T-helper 9 cell (primary cell): ENCODE results near the gene CEBPZOS.

Experiments
- DNase-seq: peaks from one replicate; pipeline ENCODE4 v3.0.0-alpha.2; 2020
- total RNA-seq, 2 donors: gene quantifications; one replicate each; lab custom pipeline; 2026; lab: John Stamatoyannopoulos, UW

The CEBPZOS gene
- total RNA-seq: 21.0 to 23.6 reads per million in 2 donors

DNA sequence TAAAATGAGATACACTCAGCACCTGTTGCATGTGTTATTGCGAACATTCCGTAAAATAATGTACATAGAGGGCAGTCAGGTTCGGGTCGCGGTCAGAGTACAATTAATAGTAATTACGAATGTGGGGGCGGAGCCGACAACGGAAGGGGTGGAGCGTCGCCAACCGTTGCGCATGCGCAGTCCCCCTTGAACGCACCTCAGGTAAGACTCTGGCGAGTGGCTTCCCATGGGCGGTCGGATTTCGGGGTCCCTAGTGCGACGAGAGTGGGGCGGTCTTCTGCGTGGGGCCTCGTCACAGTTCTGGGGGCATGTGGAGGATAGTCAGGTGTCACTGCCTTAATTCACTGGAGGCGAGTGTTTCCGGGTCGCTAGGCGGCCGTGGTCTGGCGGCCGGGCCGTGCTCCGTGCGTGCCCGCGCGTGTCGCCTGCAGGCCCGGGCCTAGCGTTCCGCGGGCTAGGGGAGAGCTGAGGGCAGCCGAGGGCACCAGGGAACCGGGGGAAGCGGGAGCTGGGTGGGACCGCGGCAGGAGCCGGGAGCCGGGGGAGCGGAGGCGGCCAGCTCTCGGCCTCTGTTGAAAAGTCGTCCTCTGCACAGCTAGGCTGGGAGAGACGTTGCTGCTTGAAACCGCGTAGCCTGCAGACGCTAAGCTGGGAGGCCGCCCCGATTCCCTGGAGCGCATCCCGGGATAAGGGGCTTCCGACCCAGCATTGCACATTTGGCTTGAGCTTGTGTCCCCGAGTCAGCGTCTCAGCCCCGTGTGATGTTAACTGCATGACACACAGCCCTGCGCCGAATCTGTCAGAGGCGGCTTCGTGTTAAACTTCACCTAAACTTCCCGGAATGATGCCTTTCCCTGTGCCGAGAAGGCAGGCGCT, at the start of gene CEBPZOS:
CEBPZOS (plus strand) TSS at position 177 of the 876 bp plus-strand sequence. CDS start 3,209 bp downstream, outside the sequence.
- DNase-seq: peak; percentile 91

DNA sequence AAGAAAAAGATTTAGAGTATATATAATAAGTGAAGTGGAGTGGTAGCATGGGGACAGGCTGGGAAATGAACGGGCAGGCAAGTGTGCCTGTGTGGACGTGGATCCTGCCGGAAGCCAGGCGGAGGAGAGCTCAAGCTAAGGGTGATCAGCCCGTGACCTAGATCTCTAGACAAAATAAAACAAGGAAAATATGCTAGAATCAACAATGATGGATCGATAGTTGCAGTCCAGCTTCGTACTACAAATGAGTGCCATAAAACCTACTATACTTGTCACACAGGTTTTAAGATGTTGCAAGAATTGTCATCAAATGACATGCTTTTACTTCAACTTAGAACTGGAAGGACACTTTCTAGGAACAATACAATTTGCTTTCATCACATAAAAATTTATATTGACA, 48.0 kb upstream of the CEBPZOS start:
- no peak for DNase-seq

DNA sequence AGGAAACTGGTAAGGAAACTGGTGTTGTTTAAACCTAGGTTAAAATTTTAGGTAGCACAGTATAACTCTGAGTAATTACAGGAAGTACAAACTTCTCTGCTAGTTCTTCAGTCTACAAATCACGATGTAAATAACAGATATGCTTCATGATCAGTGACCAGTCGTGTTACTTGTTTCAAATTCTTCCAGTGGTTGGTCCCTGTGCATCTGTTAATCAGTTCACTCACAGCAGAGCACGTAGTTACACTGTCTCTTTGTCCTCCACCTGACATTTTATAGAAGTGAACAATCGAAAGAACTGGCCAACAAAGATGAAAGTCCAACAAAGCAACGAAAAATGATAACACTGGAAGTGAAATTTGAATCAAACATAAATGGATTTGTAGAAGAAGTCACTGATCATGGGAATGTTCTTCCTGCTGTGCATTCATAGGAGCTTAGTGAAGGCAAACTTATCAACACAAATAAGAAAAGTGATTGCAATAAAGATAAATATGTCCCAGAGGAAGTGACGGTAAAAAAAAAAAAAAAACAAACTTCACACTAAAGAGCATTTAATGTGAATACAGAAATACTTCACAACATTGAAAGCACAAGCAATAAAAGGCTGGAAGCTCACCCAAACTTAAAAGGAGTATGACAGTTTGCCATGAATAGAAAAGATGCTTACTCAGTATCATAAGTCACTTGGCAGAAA, 46.5 kb upstream of the CEBPZOS start:
- no peak for DNase-seq

DNA sequence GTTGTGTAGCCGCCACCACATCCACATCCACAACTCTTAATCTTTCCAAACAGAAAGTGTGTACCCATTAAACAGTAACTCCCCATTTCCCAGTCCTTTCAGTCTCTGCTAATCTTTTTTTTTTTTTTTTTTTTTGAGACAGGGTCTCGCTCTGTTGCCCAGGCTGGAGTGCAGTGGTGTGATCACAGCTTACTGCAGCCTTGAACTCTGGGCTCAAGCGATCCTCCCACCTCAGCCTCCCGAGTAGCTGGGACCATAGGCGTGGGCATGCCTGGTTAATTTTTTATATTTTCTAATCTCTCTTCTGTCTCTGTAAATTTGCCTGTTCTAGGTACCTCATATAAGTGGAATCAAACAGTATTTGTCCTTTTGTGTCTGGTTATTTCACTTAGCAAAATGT, 43.1 kb upstream of the CEBPZOS start:
- no peak for DNase-seq

DNA sequence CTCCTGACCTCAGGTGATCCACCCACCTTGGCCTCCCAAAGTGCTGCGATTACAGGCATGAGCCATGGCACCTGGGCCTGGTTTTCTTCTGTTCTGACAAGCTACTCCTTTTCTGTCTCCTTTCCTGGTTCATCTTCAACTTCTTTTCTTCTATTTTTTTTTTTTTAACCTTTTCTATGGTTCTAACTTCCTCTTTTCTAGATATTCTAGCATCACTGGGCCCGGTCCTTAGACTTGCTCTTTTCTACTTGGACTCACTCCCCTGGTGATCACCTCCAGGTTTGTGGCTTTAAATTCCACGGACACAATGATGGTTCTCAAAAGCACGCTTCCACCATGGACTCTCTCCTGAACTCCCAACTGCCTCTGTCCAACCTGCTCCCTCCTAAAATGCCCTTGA, 41.5 kb upstream of the CEBPZOS start:
- DNase-seq: no peak

DNA sequence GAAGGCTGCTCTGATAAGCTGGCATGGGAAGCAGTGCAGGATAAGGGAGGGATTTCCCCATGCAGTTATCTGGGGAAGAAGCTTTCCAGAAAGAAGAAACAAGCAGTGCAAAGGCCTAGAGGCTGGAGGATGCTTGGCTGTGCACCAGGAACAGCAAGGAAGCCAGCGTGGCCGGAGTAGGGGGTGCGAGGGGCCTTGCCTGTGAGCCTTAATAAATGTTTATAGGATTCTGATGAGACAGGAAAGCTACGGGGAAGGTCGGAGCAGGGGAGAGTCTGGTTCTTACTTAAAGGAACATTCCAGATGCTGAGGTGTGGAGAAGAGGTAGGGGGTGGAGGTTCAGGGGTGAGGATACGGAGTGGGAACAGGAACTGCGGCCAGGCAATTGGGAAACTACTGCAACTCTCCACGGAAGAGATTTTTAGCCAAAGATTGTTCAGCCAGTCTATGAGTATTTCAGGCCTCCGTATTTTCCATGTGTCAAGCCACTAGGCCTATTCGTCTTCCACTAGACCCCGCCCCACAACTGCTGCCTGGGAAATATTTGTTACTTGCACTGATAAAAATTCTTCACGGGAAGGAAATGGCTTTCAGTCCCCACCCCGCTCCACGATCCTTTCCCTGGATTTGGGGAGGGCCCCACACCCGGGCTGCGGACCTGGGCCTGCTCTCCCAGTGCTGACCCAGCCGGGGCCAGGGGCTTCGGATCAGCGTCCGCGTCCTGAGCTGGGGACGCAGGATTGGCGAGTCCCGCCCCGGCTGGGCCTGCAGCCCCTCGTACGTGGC, 40.0 kb upstream of the CEBPZOS start:
- no peak for DNase-seq

DNA sequence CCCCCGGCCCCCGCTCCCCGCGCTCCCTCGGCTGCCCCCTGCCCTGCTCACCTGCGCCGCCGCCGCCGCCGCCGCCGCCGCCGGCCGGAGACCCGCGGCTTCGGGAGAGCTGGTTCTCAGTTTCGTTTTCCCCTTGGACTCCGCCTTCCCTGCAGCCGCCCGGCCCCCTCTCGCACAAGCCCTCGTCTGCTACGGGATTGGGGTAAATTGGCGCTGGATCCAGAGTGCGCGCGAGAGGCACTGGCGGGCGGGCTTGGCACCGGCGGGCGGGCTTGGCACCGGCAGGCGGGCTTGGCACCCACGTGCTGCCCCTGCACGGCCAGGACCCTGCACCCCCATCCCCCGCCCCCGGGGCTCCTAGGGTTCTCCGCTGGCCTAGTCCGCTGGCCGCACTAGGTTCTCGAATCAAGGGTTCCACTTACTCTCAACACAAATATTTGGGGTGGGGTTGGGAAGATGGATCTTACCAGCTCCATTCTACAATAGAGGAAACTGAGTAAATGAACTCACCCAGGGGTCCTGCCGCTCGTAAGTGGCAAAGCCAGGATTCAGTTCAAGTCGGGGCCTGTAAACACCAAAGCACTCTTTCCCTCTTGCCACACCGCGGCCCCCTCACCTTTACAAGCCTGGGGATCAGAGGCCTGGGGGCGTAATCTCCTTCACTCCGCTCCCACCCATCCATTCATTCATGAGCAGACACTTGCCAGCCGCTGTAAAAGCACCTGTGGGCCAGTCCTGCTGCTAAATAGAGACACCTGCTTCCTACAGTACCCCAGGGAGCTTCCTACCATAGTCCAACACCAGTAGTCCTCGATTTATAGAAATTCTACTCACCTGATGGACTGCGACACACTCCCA, 39.2 kb upstream of the CEBPZOS start, which contains the start of gene EIF2AK2:
EIF2AK2 (minus strand) TSS at position 124 of the 858 bp plus-strand sequence. CDS start 9,174 bp downstream, outside the sequence.
- peak; percentile 82 for DNase-seq

DNA sequence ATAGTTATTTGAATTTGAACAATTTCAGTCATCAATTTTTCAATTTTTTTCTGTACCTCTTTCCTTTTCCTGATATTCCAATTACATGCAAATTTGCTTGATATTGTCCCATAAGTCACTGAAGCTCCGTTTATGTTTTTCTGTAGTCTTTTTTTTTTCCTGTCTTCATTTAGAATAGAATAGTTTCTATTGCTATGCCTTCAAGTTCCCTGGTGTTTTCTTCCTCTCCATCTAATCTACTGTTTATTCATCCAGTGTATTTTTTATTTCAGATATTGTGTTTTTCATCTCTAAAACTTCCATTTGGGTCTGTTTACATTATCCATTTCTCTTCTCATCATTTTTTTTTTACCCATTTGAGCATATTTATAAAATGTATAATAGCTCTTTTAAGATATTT, 31.5 kb upstream of the CEBPZOS start:
- DNase-seq: no peak

DNA sequence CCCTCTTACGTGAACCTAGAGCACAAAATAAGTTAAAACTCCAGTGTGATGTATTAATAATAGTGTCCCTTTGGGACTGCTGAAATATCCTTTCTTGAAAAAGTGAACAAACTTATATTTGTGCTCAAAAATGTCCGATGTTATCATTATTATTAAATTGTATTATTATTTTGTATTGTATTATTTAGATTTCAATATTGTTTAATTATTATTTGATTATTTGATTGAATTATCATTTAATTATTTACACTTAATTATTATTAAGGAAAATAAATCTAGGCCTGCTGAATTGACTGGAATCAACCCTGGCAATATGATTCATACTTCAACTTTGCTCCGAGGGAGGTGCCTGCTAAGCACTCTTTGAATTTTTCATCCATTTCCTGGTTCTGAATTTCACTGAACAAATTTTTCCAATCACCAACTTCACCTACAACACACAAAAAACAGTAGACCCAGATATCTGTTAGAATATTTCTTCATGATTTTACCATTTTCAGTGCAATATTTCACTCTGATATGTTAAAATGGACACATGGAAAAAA, 28.6 kb upstream of the CEBPZOS start:
- no peak for DNase-seq

DNA sequence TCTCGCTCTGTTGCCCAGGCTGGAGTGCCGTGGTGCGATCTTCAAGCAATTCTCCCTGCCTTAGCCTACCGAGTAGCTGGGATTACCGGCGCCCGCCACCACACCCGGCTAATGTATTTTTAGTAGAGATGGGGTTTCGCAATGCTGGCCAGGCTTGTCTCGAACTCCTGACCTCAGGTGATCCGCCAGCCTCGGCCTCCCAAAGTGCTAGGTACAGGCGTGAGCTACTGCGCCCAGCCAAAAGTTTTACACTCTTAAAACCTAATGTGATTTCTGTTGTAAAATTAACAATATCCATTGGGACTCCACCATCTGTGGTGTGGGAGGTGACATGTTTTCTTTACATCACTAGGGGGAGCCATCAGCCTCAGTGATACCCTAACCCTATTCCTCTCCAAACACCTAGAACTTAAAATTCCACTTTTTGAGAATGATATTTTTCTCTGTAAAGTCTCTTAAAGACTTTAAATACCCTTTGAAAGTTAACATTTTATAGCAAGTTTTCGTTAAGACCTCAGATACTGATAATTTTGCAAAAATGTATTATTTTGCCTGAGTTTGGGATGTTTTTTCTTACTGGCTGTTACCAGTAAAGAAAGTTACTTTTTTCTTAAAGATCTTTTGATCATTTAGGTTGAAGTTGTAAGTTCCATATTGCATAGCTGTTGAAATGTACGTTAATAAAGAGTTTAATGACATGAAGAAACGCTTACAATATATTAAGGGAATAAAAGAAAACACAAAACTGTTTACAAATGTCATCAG, 27.9 kb upstream of the CEBPZOS start:
- no peak for DNase-seq

DNA sequence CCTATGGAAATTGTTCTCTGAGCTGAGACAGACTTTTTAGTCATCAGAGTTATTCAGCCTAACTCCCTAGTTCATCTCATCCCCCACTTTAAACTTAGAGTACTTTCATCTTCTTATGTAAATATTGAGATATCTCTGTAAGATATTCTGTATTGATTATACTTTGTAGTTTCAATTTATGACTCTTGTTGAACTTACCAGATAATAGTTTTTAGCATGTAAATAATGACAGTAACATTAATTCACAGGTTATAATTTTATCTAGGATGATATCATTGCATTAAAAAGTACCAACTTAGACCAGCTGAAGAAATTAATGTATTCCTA, 24.7 kb upstream of the CEBPZOS start:
- DNase-seq: no peak

DNA sequence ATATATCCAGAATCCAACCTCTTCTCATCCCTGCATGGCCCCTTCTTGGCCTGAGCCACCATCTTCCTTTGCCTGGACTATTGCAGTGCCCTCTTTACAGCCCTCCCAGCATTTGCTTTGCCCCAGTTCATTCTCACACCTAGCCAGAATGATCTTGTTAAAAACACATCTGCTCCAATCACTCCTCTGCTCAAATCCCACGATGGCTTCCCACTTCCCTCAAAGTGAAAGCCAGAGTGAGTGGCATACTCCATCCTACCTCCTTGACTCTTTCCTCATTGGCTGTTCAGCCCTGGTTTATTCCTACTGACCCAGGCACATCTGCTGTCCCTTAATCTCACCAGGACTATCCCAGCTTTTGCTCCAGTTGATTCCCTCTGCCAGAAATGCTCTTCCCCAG, 22.6 kb upstream of the CEBPZOS start:
- no peak for DNase-seq

DNA sequence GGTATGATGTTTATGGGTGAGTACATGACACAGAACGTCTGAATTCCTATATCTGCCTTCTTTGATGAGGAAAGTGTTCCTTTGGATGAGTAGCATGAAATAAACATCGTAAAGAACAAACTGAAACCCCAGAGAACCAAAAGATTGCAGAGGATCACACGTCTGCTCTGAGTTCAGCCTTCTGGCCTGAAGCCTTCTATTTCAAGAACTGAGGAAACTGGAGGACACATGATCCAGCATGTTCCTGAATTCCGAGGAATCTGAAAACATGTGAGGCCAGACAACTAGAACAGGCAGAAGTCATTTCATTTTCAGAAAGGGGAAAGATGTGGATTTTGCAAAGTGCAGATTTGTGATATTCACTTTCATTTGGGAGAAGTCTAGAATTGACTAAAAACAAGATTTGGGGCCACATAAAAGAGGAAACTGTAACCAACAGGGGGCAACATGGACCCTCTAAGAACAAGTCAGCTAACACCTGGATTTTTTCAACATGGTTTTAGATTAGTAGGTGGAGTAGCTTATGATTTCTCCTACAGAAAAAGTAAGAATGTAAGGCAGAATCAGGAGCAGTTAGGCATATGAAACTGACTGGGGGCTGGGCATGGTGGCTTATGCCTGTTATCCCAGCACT, 16.2 kb upstream of the CEBPZOS start:
- DNase-seq: no peak

DNA sequence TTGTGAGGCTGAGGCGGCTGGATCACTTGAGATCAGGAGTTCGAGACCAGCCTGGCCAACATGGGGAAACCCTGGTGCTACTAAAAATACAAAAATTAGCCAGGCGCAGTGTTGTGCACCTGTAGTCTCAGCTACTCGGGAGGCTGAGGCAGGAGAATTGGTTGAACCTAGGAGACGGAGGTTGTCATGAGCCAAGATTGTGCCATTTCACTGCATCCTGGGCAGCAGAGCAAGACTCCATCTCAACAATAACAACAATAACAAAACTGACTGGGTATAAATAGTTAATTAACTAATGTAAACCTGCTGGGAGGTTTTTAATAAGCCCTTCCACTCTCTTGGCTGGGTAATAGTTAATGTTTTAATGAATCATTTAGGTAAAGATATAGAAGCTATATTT, 15.7 kb upstream of the CEBPZOS start:
- DNase-seq: no peak

DNA sequence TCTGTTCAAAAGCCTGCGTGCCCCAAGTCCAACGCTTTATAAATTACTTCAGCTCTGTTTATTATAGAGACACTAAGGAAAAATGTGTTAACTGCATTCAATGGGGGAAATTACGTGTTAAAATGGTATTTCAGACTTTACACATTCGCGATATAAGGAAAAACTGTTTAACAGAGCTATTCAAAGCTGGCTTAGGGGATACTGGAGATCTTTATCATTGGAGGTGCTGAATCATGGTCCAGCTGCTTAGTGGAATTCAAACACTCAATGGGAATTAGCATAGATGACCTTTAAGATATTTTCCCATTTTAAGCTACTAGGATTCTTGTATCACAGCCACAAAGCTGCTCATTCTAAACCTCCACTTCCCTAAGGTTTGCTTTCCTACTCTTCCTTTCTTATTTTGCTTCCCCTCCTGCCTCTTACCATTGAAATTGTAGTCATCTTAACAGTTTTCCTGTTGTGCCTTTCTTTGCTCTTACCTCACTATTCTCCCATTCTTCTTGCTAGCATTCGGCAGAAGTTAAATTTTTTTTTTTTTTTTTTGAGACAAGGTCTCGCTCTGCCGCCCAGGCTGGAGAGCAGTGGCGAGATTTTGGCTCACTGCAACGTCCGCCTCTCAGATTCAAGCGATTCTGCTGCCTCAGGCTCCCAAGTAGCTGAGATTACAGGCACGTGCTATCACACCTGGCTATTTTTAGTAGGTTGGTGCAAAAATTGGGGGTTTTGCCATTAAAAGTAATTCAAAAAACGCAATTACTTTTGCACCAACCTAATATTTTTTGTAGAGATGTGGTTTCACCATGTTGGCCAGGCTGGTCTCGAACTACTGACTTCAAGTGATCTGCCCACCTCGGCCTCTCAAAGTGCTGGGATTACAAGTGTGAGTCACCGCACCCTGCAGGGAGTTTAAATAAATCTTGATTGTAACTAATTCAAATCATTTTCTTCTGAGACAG, 14.3 kb upstream of the CEBPZOS start:
- DNase-seq: no peak

DNA sequence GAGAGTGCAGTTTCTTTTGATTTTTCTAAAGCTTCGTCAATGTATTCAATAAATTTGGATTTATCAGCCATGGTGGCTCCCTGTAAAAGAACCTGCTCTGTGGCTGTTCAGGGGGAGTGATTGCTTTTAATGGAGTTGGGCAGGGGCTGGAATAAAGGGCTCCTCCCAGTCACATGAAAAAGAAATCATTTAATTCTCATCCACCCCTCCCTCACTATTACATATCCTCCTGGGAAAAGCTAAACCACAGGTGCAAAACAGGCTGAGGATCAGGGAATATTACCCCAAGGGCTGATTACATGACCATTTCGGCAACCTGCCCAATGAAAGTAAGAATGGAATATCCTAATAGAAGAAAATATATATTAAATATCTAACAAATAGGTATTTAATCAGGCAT, 7.7 kb upstream of the CEBPZOS start, which contains the start of gene SULT6B1:
SULT6B1 (minus strand) TSS at position 101 of the 400 bp plus-strand sequence; CDS start at position 71, 30 bp downstream.
- no peak for DNase-seq

DNA sequence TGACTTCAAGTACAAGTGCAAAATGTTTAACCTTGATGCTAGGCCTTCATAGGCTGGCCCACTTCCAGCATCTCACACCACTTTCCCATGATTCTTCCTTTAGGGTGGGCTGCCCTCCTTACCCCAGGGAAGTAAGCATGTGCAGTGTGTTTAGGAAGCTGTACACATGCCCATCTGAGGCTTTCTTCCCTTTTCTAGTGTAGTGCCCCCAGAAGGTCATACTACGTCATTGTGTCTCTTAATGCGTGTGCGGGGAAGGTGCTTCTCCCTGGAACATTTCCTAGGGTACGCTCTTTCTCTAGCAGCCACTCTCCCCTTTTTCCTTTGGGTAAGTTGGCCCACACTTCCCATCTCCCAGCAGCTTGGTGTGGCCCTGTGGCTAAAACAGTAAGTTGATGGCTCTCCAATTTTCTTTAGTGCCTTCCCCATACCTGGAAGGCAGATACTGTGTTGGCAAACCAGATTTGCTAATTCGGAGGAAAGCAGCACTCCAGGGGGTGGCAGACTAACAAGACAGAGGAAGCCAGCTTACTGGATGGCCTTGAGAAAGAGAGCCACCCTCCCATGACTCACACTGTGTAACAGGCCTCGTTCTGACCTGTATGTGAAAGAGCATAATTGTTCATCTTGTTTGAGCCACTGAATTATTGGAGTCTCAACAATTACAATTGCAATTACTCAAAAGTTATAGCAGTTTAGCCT, 6.7 kb upstream of the CEBPZOS start:
- no peak for DNase-seq

DNA sequence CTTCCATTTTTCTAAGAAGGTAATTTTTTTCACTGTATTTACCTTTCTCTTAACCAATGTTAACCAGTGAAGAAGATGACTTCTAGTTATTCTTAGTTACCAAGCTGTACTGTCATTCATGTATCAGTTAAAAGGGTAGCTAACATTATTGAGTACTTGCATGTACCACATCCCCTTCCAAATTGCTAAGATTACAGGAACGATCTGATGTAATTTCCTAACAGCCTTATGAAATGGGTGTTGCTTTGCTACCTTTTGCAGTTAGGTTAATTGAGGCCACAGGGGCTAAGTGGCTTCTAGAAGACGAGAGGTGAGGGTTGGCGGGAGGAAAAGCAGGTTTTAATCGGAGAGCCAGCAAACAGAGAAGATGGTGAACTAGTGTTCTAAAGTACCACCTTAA, 6.0 kb upstream of the CEBPZOS start:
- DNase-seq: no peak

DNA sequence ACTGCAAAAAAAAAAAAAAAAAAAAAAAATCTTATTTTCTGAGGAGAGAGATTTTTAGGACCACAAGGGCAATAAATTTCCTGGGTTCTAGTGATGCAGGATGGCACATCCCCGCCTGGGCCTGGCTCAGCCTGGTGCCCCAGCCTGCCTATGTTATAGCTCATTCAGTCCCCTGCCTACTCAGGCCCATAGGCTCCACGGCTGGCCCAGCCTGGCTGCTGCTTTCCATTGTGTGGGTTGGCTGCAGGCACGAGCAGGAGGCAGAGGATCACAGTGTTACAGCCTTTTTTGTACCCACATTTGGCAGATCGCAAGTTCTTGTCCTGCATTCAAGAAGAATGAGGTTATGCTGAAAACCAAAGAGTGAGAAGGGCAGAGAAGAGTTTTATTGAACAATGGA, 5.0 kb upstream of the CEBPZOS start:
- no peak for DNase-seq
